Mesothelial cell of epicardium (in vitro differentiated cells): ENCODE measurements around the gene KLF18. TPM values are rescaled to one million over a fixed set of nuclear protein-coding genes. Genes with fewer than 3 reads are reported as not detected.

Experiments
- DNase-seq, 2 experiments: peaks; one replicate each; pipeline ENCODE4 v3.0.0; 2021; ENCODE audit warnings: low spot score in 2 of 2; ENCODE audit not compliant: unreplicated experiment in 2 of 2
- H3K27ac Mint-ChIP-seq: 2 replicates; pipeline ENCODE4 v1.8.0; 2021; ENCODE audit warnings: mixed read lengths
- H3K27me3 Mint-ChIP-seq: 2 replicates; pipeline ENCODE4 v1.8.0; 2021; ENCODE audit warnings: low read depth, mixed read lengths
- H3K36me3 Mint-ChIP-seq: 2 replicates; pipeline ENCODE4 v1.8.0; 2021; ENCODE audit warnings: mixed read lengths
- H3K4me1 Mint-ChIP-seq: 2 replicates; pipeline ENCODE4 v1.8.0; 2021; ENCODE audit warnings: mixed read lengths
- H3K4me3 Mint-ChIP-seq: 2 replicates; pipeline ENCODE4 v1.8.0; 2021; ENCODE audit warnings: mild to moderate bottlenecking, moderate library complexity, mixed read lengths
- H3K9me3 Mint-ChIP-seq: 2 replicates; pipeline ENCODE4 v1.8.0; 2021; ENCODE audit warnings: mixed read lengths
- CTCF ChIP-seq: fragments of 200-600 bp; sonication (generic); IDR thresholded peaks from one replicate; pipeline ENCODE4 v1.5.0; 2021; ENCODE audit warnings: antibody characterized with exemption; ENCODE audit not compliant: unreplicated experiment
- total RNA-seq: library from RNA; stranded (reverse); gene quantifications from 3 replicates; pipeline ENCODE4 v1.2.1, GENCODE V29; 2021

Gene KLF18
- total RNA-seq, 1 donor from 2014 or later, result not detected

DNA sequence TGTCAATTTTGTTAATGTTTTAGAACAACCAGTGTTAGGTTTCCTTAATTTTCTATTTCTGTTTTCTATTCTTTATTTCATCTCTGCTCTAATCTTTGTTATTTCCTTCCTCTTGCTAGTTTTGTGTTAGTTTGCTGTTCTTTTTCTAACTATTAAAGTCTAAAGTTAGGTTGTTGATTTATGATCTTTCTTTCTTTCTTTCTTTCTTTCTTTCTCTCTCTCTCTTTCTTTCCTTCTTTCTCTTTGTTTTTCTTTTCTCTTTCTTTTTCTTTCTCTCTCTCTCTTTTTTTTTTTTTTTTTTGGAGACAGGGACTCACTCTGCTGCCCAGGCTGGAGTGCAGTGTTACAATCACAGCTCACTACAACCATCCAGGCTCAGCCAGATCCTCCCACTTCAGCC lies 17.4 kb upstream of the KLF18 start:
- Mint-ChIP-seq H3K27me3 (no peaks in the 10 kb centered on the region), H3K4me3 (no peak overlapping the region), H3K4me1 (peaks cover 5% of the 10 kb centered on the region), H3K9me3 (peaks cover 19% of the 10 kb centered on the region), H3K27ac (no peak overlapping the region), H3K36me3 (no peaks in the 10 kb centered on the region)
- no peak for DNase-seq
- no peak for TF ChIP-seq CTCF

- Mint-ChIP-seq H3K36me3 (no peaks in the 10 kb centered on the region), H3K4me1 (peaks cover 6% of the 10 kb centered on the region)
These were observed 16.5 kb upstream of the KLF18 start for GRCh38 chr1:44157903-44158302.

DNA sequence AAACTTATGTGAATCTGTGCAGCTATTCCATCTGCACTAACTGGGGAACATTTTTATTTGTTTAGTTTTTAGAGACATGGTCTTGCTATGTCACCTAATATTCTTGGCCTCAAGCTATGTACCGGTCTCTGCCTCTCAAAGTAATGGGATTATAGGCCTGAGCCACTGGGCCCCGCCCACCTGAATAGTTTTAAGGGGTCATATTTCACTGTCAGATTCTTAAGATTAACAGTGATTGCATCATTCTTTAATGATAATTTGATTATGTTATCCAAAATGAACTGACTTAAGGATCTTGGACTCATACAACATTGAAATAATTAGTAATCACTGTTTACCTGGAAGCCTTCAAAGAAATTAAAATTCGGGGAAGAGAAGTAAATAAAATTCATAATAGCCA lies 12.6 kb upstream of the KLF18 start:
- DNase-seq, result no peak
- Mint-ChIP-seq H3K4me1 (peaks cover 6% of the 10 kb centered on the region), H3K27ac (no peak overlapping the region), H3K4me3 (no peak overlapping the region), H3K9me3 (no peaks in the 10 kb centered on the region), H3K27me3 (peaks cover 7% of the 10 kb centered on the region), H3K36me3 (no peaks in the 10 kb centered on the region)
- no peak for TF ChIP-seq CTCF

More at GRCh38 chr1:44157903-44158302, 16.5 kb upstream of the KLF18 start:
- TF ChIP-seq CTCF, result no peak
- Mint-ChIP-seq H3K9me3 (peaks cover 19% of the 10 kb centered on the region), H3K27ac (no peak overlapping the region), H3K4me3 (no peak overlapping the region), H3K27me3 (no peaks in the 10 kb centered on the region)
- DNase-seq, result no peak

DNA sequence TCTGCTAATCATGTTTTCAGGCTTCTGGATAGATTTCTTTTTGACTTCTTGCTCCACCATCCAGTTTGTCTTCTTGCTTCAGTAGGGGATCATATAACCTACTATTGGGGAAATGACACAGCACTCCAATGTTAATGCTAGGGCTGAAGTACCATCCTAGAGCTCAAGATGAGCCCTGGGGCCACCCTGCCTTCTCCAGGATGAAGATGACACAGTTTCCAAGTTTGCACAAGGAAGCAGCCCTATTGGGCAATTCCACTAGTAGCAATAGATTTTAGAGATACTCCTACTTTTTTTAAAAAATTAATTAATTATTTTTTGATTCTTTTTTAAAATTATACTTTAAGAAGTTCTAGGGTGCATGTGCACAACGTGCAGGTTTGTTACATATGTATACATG lies 11.3 kb upstream of the KLF18 start:
- peaks cover 7% of the 10 kb centered on the region for H3K27me3 Mint-ChIP-seq
- H3K4me1 Mint-ChIP-seq, result peaks cover 6% of the 10 kb centered on the region
- no peak for DNase-seq
- no peak overlapping the region for H3K27ac Mint-ChIP-seq
- no peak for TF ChIP-seq CTCF
- no peaks in the 10 kb centered on the region for H3K9me3 Mint-ChIP-seq
- no peak overlapping the region for H3K4me3 Mint-ChIP-seq
- H3K36me3 Mint-ChIP-seq, result no peaks in the 10 kb centered on the region

GRCh38 chr1:44151808-44152207 lies 10.4 kb upstream of the KLF18 start:
- no peak overlapping the region for H3K27ac Mint-ChIP-seq
- no peaks in the 10 kb centered on the region for H3K9me3 Mint-ChIP-seq
- no peak for DNase-seq
- H3K4me3 Mint-ChIP-seq, result no peak overlapping the region
- no peaks in the 10 kb centered on the region for H3K36me3 Mint-ChIP-seq
- H3K4me1 Mint-ChIP-seq, result peaks cover 6% of the 10 kb centered on the region
- no peak for TF ChIP-seq CTCF
- H3K27me3 Mint-ChIP-seq, result peaks cover 7% of the 10 kb centered on the region

- Mint-ChIP-seq H3K4me1 (peaks cover 6% of the 10 kb centered on the region), H3K36me3 (no peaks in the 10 kb centered on the region), H3K27ac (no peak overlapping the region), H3K27me3 (peaks cover 7% of the 10 kb centered on the region), H3K4me3 (no peak overlapping the region), H3K9me3 (no peaks in the 10 kb centered on the region)
- TF ChIP-seq CTCF, result no peak
- no peak for DNase-seq
These were observed 9.9 kb upstream of the KLF18 start for GRCh38 chr1:44151332-44151731.
